Renal cortical epithelial cell (primary cell): ENCODE measurements around the gene NHEJ1. TPM values are rescaled to one million over a fixed set of nuclear protein-coding genes. Genes with fewer than 3 reads are reported as not detected.
A peak's percentile ranks its signal among the peaks of the same experiment; 100 is the strongest.

ENCODE experiments used
- DNase-seq: peaks from one replicate; pipeline ENCODE4 v3.0.0-alpha.2; 2011; ENCODE audit warnings: low read depth
- total RNA-seq: library from RNA; depleted of rRNA; stranded (reverse); fragments of >200 nt; gene quantifications from 2 replicates; pipeline ENCODE4 v1.2.3, GENCODE V29; 2014

Gene NHEJ1
- total RNA-seq, 1 donor from 2014 or later = 24.6 TPM

- DNase-seq = no peak
These were observed 72.8 kb downstream of the NHEJ1 start for GRCh38 chr2:219087848-219088247.

- no peak for DNase-seq
These were observed 73.3 kb downstream of the NHEJ1 start for GRCh38 chr2:219087361-219087760.

GRCh38 chr2:219086196-219086595 lies 74.4 kb downstream of the NHEJ1 start:
- DNase-seq = no peak

GRCh38 chr2:219084791-219085190 lies 75.8 kb downstream of the NHEJ1 start:
- no peak for DNase-seq

- DNase-seq = no peak
These were observed 78.2 kb downstream of the NHEJ1 start for GRCh38 chr2:219082332-219082958.

- DNase-seq = peak; percentile 13
These were observed 78.8 kb downstream of the NHEJ1 start for GRCh38 chr2:219081701-219082331.

- DNase-seq = no peak
These were observed 79.5 kb downstream of the NHEJ1 start for GRCh38 chr2:219081096-219081495.

- DNase-seq = peak; percentile 73
These were observed 81.2 kb downstream of the NHEJ1 start for GRCh38 chr2:219079417-219079816.

GRCh38 chr2:219078951-219079350 lies 81.7 kb downstream of the NHEJ1 start:
- peak; percentile 4 for DNase-seq

GRCh38 chr2:219078126-219078525 lies 82.5 kb downstream of the NHEJ1 start:
- DNase-seq = no peak

- no peak for DNase-seq
These were observed 84.4 kb downstream of the NHEJ1 start for GRCh38 chr2:219076253-219076652.

GRCh38 chr2:219073413-219074129 lies 87.0 kb downstream of the NHEJ1 start:
- DNase-seq = peak; percentile 77

- no peak for DNase-seq
These were observed 87.8 kb downstream of the NHEJ1 start for GRCh38 chr2:219072741-219073250.

- DNase-seq = peak; percentile 33
These were observed 89.3 kb downstream of the NHEJ1 start for GRCh38 chr2:219071131-219071816.

GRCh38 chr2:219065484-219065883 lies 95.1 kb downstream of the NHEJ1 start:
- no peak for DNase-seq

- DNase-seq = no peak
These were observed 98.5 kb downstream of the NHEJ1 start for GRCh38 chr2:219062081-219062480.

- DNase-seq = no peak
These were observed 99.5 kb downstream of the NHEJ1 start, which contains the start of gene IHH for GRCh38 chr2:219060821-219061791. Gene IHH (minus strand): TSS chr2:219060921. CDS start chr2:219060467, 454 bp downstream.

- no peak for DNase-seq
These were observed 100.6 kb downstream of the NHEJ1 start for GRCh38 chr2:219059725-219060682.

GRCh38 chr2:219059375-219059724 lies 101.3 kb downstream of the NHEJ1 start:
- no peak for DNase-seq
